ENCODE data around the gene SGO2. TPM values are rescaled to one million over a fixed set of nuclear protein-coding genes. Genes with fewer than 3 reads are reported as not detected.

Gene SGO2
- total RNA-seq, 4 donors from 2014 or later = 1.8 to 12.5 (median 2.3) TPM

GRCh38 chr2:200482194-200482593 is 43.8 kb upstream of the SGO2 start:
- Histone ChIP-seq H3K4me1 (no peaks in the 10 kb centered on the region), H3K9me3 (no peaks in the 10 kb centered on the region), H3K36me3 (no peaks in the 10 kb centered on the region), H3K27ac (no peak overlapping the region), H3K27me3 (no peaks in the 10 kb centered on the region), H3K4me3 (no peak overlapping the region)
- TF ChIP-seq POLR2A (IDR thresholded peaks at IDR 0.05) (no peak), CTCF (IDR thresholded peaks at IDR 0.05) (no peak)
- intact Hi-C loops (cut with DNase I; ENCODE audit: low total_unique reads) = no loop called here
- DNase-seq = no peak

- no peak for DNase-seq
- intact Hi-C loops (cut with DNase I; ENCODE audit: low total_unique reads) = no loop called here
- Histone ChIP-seq H3K27me3 (no peaks in the 10 kb centered on the region), H3K36me3 (no peaks in the 10 kb centered on the region), H3K9me3 (no peaks in the 10 kb centered on the region), H3K4me3 (no peak overlapping the region), H3K27ac (no peak overlapping the region), H3K4me1 (no peaks in the 10 kb centered on the region)
- TF ChIP-seq CTCF (IDR thresholded peaks at IDR 0.05) (no peak), POLR2A (IDR thresholded peaks at IDR 0.05) (no peak)
Measured at GRCh38 chr2:200483729-200484198, 42.2 kb upstream of the SGO2 start.

GRCh38 chr2:200484934-200485333 is 41.1 kb upstream of the SGO2 start:
- H3K27ac ChIP-seq = no peak overlapping the region
- no peak overlapping the region for H3K4me3 ChIP-seq
- H3K36me3 ChIP-seq = no peaks in the 10 kb centered on the region
- TF ChIP-seq CTCF (IDR thresholded peaks at IDR 0.05) (no peak), POLR2A (IDR thresholded peaks at IDR 0.05) (no peak)
- no peak for DNase-seq
- no peaks in the 10 kb centered on the region for H3K4me1 ChIP-seq
- no peaks in the 10 kb centered on the region for H3K9me3 ChIP-seq
- intact Hi-C loops (cut with DNase I; ENCODE audit: low total_unique reads) = no loop called here
- H3K27me3 ChIP-seq = no peaks in the 10 kb centered on the region

- no peak for TF ChIP-seq CTCF (IDR thresholded peaks at IDR 0.05)
- TF ChIP-seq POLR2A (IDR thresholded peaks at IDR 0.05) = no peak
- Histone ChIP-seq H3K36me3 (no peaks in the 10 kb centered on the region), H3K27me3 (no peaks in the 10 kb centered on the region), H3K9me3 (no peaks in the 10 kb centered on the region), H3K27ac (no peak overlapping the region), H3K4me1 (no peaks in the 10 kb centered on the region), H3K4me3 (no peak overlapping the region)
- DNase-seq = no peak
- intact Hi-C loops (cut with DNase I; ENCODE audit: low total_unique reads) = no loop called here
Measured at GRCh38 chr2:200486529-200486928, 39.5 kb upstream of the SGO2 start.

- no peak overlapping the region for H3K4me3 ChIP-seq
- H3K9me3 ChIP-seq = no peaks in the 10 kb centered on the region
- H3K27me3 ChIP-seq = no peaks in the 10 kb centered on the region
- H3K36me3 ChIP-seq = no peaks in the 10 kb centered on the region
- no peaks in the 10 kb centered on the region for H3K4me1 ChIP-seq
- TF ChIP-seq CTCF (IDR thresholded peaks at IDR 0.05) (no peak), POLR2A (IDR thresholded peaks at IDR 0.05) (no peak)
- no peak for DNase-seq
- H3K27ac ChIP-seq = no peak overlapping the region
- intact Hi-C loops (cut with DNase I; ENCODE audit: low total_unique reads) = no loop called here
Measured at GRCh38 chr2:200488169-200488568, 37.8 kb upstream of the SGO2 start.
